H9 (cell line): ENCODE data around the gene APPBP2. TPM values are rescaled to one million over a fixed set of nuclear protein-coding genes. Genes with fewer than 3 reads are reported as not detected.

Experiments
- DNase-seq: peaks from one replicate; pipeline ENCODE4 v3.0.0-alpha.2; 2017
- H2AFZ ChIP-seq: one replicate; pipeline ENCODE4 v1.6.1; 2013; ENCODE audit warnings: mild to moderate bottlenecking, low read length, control low read depth, moderate library complexity
- H2AK5ac ChIP-seq: 2 replicates; pipeline ENCODE4 v1.6.1; 2013; ENCODE audit warnings: low read length, control low read depth, mixed read lengths; ENCODE audit not compliant: insufficient read length
- H2BK120ac ChIP-seq: one replicate; pipeline ENCODE4 v1.6.1; 2013; ENCODE audit warnings: low read depth, mild to moderate bottlenecking, low read length, control low read depth, inconsistent platforms; ENCODE audit not compliant: poor library complexity, severe bottlenecking
- H2BK12ac ChIP-seq: 2 replicates; pipeline ENCODE4 v1.6.1; 2013; ENCODE audit warnings: low read length, control low read depth, mixed read lengths, low read depth; ENCODE audit not compliant: insufficient read length
- H2BK15ac ChIP-seq: 2 replicates; pipeline ENCODE4 v1.6.1; 2013; ENCODE audit warnings: low read depth, low read length, control low read depth
- H2BK20ac ChIP-seq: one replicate; pipeline ENCODE4 v1.6.1; 2013; ENCODE audit warnings: low read depth, mild to moderate bottlenecking, low read length, control low read depth, inconsistent platforms; ENCODE audit not compliant: poor library complexity, severe bottlenecking
- H2BK5ac ChIP-seq: 2 replicates; pipeline ENCODE4 v1.6.1; 2013; ENCODE audit warnings: low read length, control low read depth, mixed read lengths; ENCODE audit not compliant: insufficient read length
- H3K14ac ChIP-seq: 2 replicates; pipeline ENCODE4 v1.6.1; 2013; ENCODE audit warnings: low read length, control low read depth; ENCODE audit not compliant: insufficient read depth
- H3K18ac ChIP-seq: 2 replicates; pipeline ENCODE4 v1.6.1; 2013; ENCODE audit warnings: low read depth, mild to moderate bottlenecking, mixed read lengths, low read length, control low read depth; ENCODE audit not compliant: insufficient read length
- H3K23ac ChIP-seq: 2 replicates; pipeline ENCODE4 v1.6.1; 2013; ENCODE audit warnings: low read length, control low read depth, mixed read lengths, low read depth; ENCODE audit not compliant: insufficient read length
- H3K23me2 ChIP-seq: 2 replicates; pipeline ENCODE4 v1.6.1; 2013; ENCODE audit warnings: low read depth, mild to moderate bottlenecking, mixed read lengths, low read length, control low read depth; ENCODE audit not compliant: insufficient read length, poor library complexity, severe bottlenecking
- H3K27ac ChIP-seq: 2 replicates; pipeline ENCODE4 v1.5.1; 2013; ENCODE audit warnings: low read length, control low read depth, mixed read lengths, low read depth; ENCODE audit not compliant: insufficient read length
- H3K27me3 ChIP-seq: 2 replicates; pipeline ENCODE4 v1.6.1; 2013; ENCODE audit warnings: low read length, control low read depth, inconsistent platforms; ENCODE audit not compliant: insufficient read depth
- H3K4ac ChIP-seq: 2 replicates; pipeline ENCODE4 v1.6.1; 2013; ENCODE audit warnings: low read depth, mild to moderate bottlenecking, control low read depth, inconsistent platforms, low read length, moderate library complexity
- H3K4me1 ChIP-seq: 2 replicates; pipeline ENCODE4 v1.6.1; 2013; ENCODE audit warnings: low read length, control low read depth, inconsistent platforms; ENCODE audit not compliant: insufficient read depth
- H3K4me2 ChIP-seq: 2 replicates; pipeline ENCODE4 v1.6.1; 2013; ENCODE audit warnings: low read length, control low read depth, mixed read lengths; ENCODE audit not compliant: insufficient read length, insufficient read depth
- H3K56ac ChIP-seq: 2 replicates; pipeline ENCODE4 v1.6.1; 2013; ENCODE audit warnings: low read depth, mild to moderate bottlenecking, mixed read lengths, low read length, control low read depth; ENCODE audit not compliant: insufficient read length
- H3K79me1 ChIP-seq: 2 replicates; pipeline ENCODE4 v1.6.1; 2013; ENCODE audit warnings: low read depth, mild to moderate bottlenecking, moderate library complexity, low read length, control low read depth, inconsistent platforms; ENCODE audit not compliant: insufficient read depth, poor library complexity, severe bottlenecking
- H3K79me2 ChIP-seq: 2 replicates; pipeline ENCODE4 v1.6.1; 2013; ENCODE audit warnings: low read length, control low read depth, inconsistent platforms; ENCODE audit not compliant: insufficient read depth
- H3K9ac ChIP-seq: 2 replicates; pipeline ENCODE4 v1.6.1; 2013; ENCODE audit warnings: low read length, control low read depth, mixed read lengths; ENCODE audit not compliant: insufficient read length; ENCODE audit errors: extremely low read depth
- H3K9me3 ChIP-seq: one replicate; pipeline ENCODE4 v1.6.1; 2013; ENCODE audit warnings: low read depth, low read length, inconsistent platforms; ENCODE audit not compliant: control insufficient read depth
- H3T11ph ChIP-seq: one replicate; pipeline ENCODE4 v1.6.1; 2013; ENCODE audit warnings: mild to moderate bottlenecking, low read length, control low read depth, inconsistent platforms
- H4K20me1 ChIP-seq: one replicate; pipeline ENCODE4 v1.6.1; 2013; ENCODE audit not compliant: control insufficient read depth, insufficient read length, insufficient read depth
- H4K5ac ChIP-seq: 2 replicates; pipeline ENCODE4 v1.6.1; 2013; ENCODE audit warnings: low read depth, mild to moderate bottlenecking, mixed read lengths, low read length, control low read depth; ENCODE audit not compliant: insufficient read length
- H4K8ac ChIP-seq: replicated peaks from 2 replicates; pipeline ENCODE4 v1.6.1; 2013; ENCODE audit warnings: low read length, control low read depth, mixed read lengths, low read depth; ENCODE audit not compliant: insufficient read length
- H4K91ac ChIP-seq: 2 replicates; pipeline ENCODE4 v1.6.1; 2013; ENCODE audit warnings: low read depth, mild to moderate bottlenecking, moderate library complexity, mixed read lengths, low read length, control low read depth; ENCODE audit not compliant: insufficient read length
- H3K27ac Mint-ChIP-seq, 3 experiments: 2 replicates in 2 of 3; 3 replicates in 1 of 3; pipeline ENCODE4 v1.8.0; 2020 to 2021; ENCODE audit warnings: mixed read lengths in 3 of 3, mild to moderate bottlenecking in 1 of 3, moderate library complexity in 1 of 3
- H3K27me3 Mint-ChIP-seq: 2 replicates; pipeline ENCODE4 v1.8.0; 2021; ENCODE audit warnings: low read depth, mild to moderate bottlenecking, moderate library complexity, mixed read lengths
- H3K36me3 Mint-ChIP-seq, 3 experiments: 2 replicates in 2 of 3; 3 replicates in 1 of 3; pipeline ENCODE4 v1.8.0; 2020 to 2021; ENCODE audit warnings: low read depth in 3 of 3, mixed read lengths in 3 of 3; ENCODE audit not compliant: insufficient read depth in 1 of 3
- H3K4me1 Mint-ChIP-seq, 2 experiments: 2 replicates each; pipeline ENCODE4 v1.8.0; 2020; ENCODE audit warnings: mixed read lengths in 2 of 2
- H3K4me3 Mint-ChIP-seq, 2 experiments: 2 replicates in 1 of 2; 3 replicates in 1 of 2; pipeline ENCODE4 v1.8.0; 2020 to 2021; ENCODE audit warnings: mild to moderate bottlenecking in 2 of 2, mixed read lengths in 2 of 2, moderate library complexity in 1 of 2
- H3K9me3 Mint-ChIP-seq, 2 experiments: 2 replicates in 1 of 2; 3 replicates in 1 of 2; pipeline ENCODE4 v1.8.0; 2020; ENCODE audit warnings: mild to moderate bottlenecking in 2 of 2, mixed read lengths in 2 of 2, moderate library complexity in 1 of 2
- WGBS: extraction: QIAGEN DNeasy Blood & Tissue Kit; methylation state at CpG from one replicate; pipeline ENCODE4 v1.1.7; 2013; ENCODE audit warnings: missing lambda C conversion rate, low lambda C conversion rate, mixed read lengths; ENCODE audit not compliant: insufficient read length; ENCODE audit errors: extremely low coverage; 5-methylcytosine and 5-hydroxymethylcytosine counted together
- total RNA-seq: library from RNA; stranded (reverse); gene quantifications from 2 replicates; pipeline ENCODE4 v1.2.1, GENCODE V29; 2021
- TF ChIP-seq, protein P1 (sequence below): fragments of 200-600 bp; sonication (generic); conservative IDR thresholded peaks from 3 replicates; pipeline ENCODE4 v1.8.0; 2021; ENCODE audit warnings: antibody characterized with exemption, mild to moderate bottlenecking

APPBP2 gene
- total RNA-seq, 1 experiment from 2014 or later = 17.0 TPM

DNA sequence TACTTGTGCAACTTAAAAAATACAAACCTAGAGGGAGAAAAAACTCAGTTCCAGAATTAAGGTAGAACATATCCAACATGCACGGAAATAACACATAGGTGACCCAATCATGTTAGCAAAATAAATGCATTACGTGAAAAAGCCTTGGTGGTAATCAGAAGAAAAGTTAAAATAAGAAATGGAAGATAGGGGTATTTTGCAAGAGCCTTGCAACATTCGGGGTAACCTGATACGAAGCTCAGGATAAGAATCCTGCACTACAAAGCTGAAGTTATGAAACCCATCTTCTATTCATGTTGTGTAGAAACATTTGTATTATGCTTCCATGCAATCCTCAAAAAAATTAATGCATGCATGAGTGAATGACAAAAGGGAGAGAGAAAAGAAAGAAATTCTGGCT, 70.7 kb downstream of the APPBP2 start:
- Histone ChIP-seq H3K18ac (no peak overlapping the region), H3K4me1 (no peaks in the 10 kb centered on the region), H3K14ac (no peak overlapping the region), H4K20me1 (no peaks in the 10 kb centered on the region), H4K8ac (no peak overlapping the region), H3K27ac (no peak overlapping the region), H2AFZ (no peak overlapping the region), H3T11ph (no peak overlapping the region), H3K4ac (no peak overlapping the region), H2BK120ac (no peak overlapping the region), H3K23me2 (no peaks in the 10 kb centered on the region), H2BK15ac (no peak overlapping the region), H3K4me2 (no peak overlapping the region), H3K9ac (no peak overlapping the region), H3K79me2 (no peaks in the 10 kb centered on the region), H2AK5ac (no peak overlapping the region), H3K9me3 (no peaks in the 10 kb centered on the region), H4K91ac (no peak overlapping the region), H3K27me3 (no peaks in the 10 kb centered on the region), H3K79me1 (no peaks in the 10 kb centered on the region), H3K56ac (no peak overlapping the region), H2BK20ac (no peak overlapping the region), H2BK5ac (no peak overlapping the region), H2BK12ac (no peak overlapping the region), H3K23ac (no peak overlapping the region), H4K5ac (no peak overlapping the region)
- no CpG with 5 or more reads among the region's 4 CpGs for WGBS
- DNase-seq = no peak
- H3K4me3 Mint-ChIP-seq = no peak overlapping the region
- H3K4me1 Mint-ChIP-seq = no peaks in the 10 kb centered on the region
- H3K27me3 Mint-ChIP-seq = no peaks in the 10 kb centered on the region
- TF ChIP-seq, protein P1, sequence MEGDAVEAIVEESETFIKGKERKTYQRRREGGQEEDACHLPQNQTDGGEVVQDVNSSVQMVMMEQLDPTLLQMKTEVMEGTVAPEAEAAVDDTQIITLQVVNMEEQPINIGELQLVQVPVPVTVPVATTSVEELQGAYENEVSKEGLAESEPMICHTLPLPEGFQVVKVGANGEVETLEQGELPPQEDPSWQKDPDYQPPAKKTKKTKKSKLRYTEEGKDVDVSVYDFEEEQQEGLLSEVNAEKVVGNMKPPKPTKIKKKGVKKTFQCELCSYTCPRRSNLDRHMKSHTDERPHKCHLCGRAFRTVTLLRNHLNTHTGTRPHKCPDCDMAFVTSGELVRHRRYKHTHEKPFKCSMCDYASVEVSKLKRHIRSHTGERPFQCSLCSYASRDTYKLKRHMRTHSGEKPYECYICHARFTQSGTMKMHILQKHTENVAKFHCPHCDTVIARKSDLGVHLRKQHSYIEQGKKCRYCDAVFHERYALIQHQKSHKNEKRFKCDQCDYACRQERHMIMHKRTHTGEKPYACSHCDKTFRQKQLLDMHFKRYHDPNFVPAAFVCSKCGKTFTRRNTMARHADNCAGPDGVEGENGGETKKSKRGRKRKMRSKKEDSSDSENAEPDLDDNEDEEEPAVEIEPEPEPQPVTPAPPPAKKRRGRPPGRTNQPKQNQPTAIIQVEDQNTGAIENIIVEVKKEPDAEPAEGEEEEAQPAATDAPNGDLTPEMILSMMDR = no peak
- no peak overlapping the region for H3K27ac Mint-ChIP-seq
- H3K9me3 Mint-ChIP-seq = no peaks in the 10 kb centered on the region
- H3K36me3 Mint-ChIP-seq = peaks cover 17 to 71% (median 42%) of the 10 kb centered on the region in 3 experiments; a peak in 6 of 7 replicates
